Activated CD4-positive, alpha-beta T cell treated with anti-CD3 and anti-CD28 coated beads, Interleukin-2, amount 10 ng/mL, durations not matched to agents 7 days and 5 days (primary cell): Measurements from ENCODE around the gene GFI1B. TPM values are rescaled to one million over a fixed set of nuclear protein-coding genes. Genes with fewer than 3 reads are reported as not detected.
A peak's percentile ranks its signal among the peaks of the same experiment; 100 is the strongest.

Experiments used
- CTCF ChIA-PET: fragments of 350-600 bp; sonication (Branson Sonifier 250); formaldehyde crosslinking; loops from one replicate; lab custom pipeline; 2021; ENCODE audit warnings: antibody characterized with exemption; lab: Charles Lee
- POLR2A ChIA-PET: fragments of 350-600 bp; sonication (Branson Sonifier 250); formaldehyde crosslinking; loops from one replicate; lab custom pipeline; 2021; ENCODE audit warnings: antibody characterized with exemption; lab: Charles Lee
- DNase-seq: peaks from one replicate; pipeline ENCODE4 v3.0.0-alpha.2; 2020
- H3K27ac Mint-ChIP-seq: one replicate; pipeline ENCODE4 v1.8.0; 2021; ENCODE audit warnings: mild to moderate bottlenecking, moderate library complexity, mixed read lengths
- H3K27me3 Mint-ChIP-seq: one replicate; pipeline ENCODE4 v1.8.0; 2021; ENCODE audit warnings: mixed read lengths
- H3K36me3 Mint-ChIP-seq: one replicate; pipeline ENCODE4 v1.8.0; 2021; ENCODE audit warnings: low read depth, mixed read lengths
- H3K4me1 Mint-ChIP-seq: one replicate; pipeline ENCODE4 v1.8.0; 2021; ENCODE audit warnings: mixed read lengths
- H3K4me3 Mint-ChIP-seq: one replicate; pipeline ENCODE4 v1.8.0; 2021; ENCODE audit warnings: mild to moderate bottlenecking, moderate library complexity, mixed read lengths
- H3K9me3 Mint-ChIP-seq: one replicate; pipeline ENCODE4 v1.8.0; 2021; ENCODE audit warnings: mixed read lengths
- total RNA-seq, 2 experiments: library from RNA; stranded (reverse); gene quantifications; one replicate each; pipeline ENCODE4 v1.2.3, GENCODE V29; 2021

GFI1B gene
- total RNA-seq: not detected

GRCh38 chr9:132978451-132979131 lies at the start of gene GFI1B:
Gene GFI1B, plus strand, starts transcription at chr9:132978694. Its CDS starts 7,985 bp downstream, at chr9:132986679.
- Mint-ChIP-seq H3K27ac (no peak within 1 kb of the TSS), H3K9me3 (no peaks in the 10 kb centered on the region), H3K27me3 (peaks cover 63% of the 10 kb centered on the region), H3K36me3 (no peaks in the 10 kb centered on the region), H3K4me3 (no peak within 1 kb of the TSS), H3K4me1 (peaks cover 6% of the 10 kb centered on the region)
- CTCF ChIA-PET: interaction anchor here (1.0 to 1.8 kb wide), 4 partner anchors 8 to 170 kb away, joined by 3 to 6 read pairs (median 4); no protein-coding TSS in a partner anchor
- POLR2A ChIA-PET: no interaction called here
- no peak for DNase-seq

- H3K27ac Mint-ChIP-seq: no peak overlapping the region
- DNase-seq: no peak
- H3K4me1 Mint-ChIP-seq: no peaks in the 10 kb centered on the region
- CTCF ChIA-PET: no interaction called here
- no peaks in the 10 kb centered on the region for H3K9me3 Mint-ChIP-seq
- POLR2A ChIA-PET: no interaction called here
- H3K36me3 Mint-ChIP-seq: peaks cover 26% of the 10 kb centered on the region
- no peak overlapping the region for H3K4me3 Mint-ChIP-seq
- H3K27me3 Mint-ChIP-seq: no peaks in the 10 kb centered on the region
Measured at GRCh38 chr9:132931178-132931735, 47.2 kb upstream of the GFI1B start.

- CTCF ChIA-PET: interaction anchor here (0.7 to 1.8 kb wide), 3 partner anchors 8 to 87 kb away, joined by 3 to 5 read pairs (median 3); no protein-coding TSS in a partner anchor
- POLR2A ChIA-PET: no interaction called here
- no peak for DNase-seq
- no peak overlapping the region for H3K4me3 Mint-ChIP-seq
- H3K9me3 Mint-ChIP-seq: no peaks in the 10 kb centered on the region
- no peaks in the 10 kb centered on the region for H3K27me3 Mint-ChIP-seq
- no peak overlapping the region for H3K27ac Mint-ChIP-seq
- no peaks in the 10 kb centered on the region for H3K4me1 Mint-ChIP-seq
- peaks cover 10% of the 10 kb centered on the region for H3K36me3 Mint-ChIP-seq
Measured at GRCh38 chr9:132935026-132935425, 43.5 kb upstream of the GFI1B start.

GRCh38 chr9:132937463-132937901 lies 41.0 kb upstream of the GFI1B start:
- ChIA-PET CTCF (no interaction called here), POLR2A (no interaction called here)
- no peak overlapping the region for H3K27ac Mint-ChIP-seq
- peaks cover 7% of the 10 kb centered on the region for H3K4me1 Mint-ChIP-seq
- H3K27me3 Mint-ChIP-seq: no peaks in the 10 kb centered on the region
- no peaks in the 10 kb centered on the region for H3K9me3 Mint-ChIP-seq
- DNase-seq: no peak
- H3K36me3 Mint-ChIP-seq: peaks cover 2% of the 10 kb centered on the region
- no peak overlapping the region for H3K4me3 Mint-ChIP-seq

- Mint-ChIP-seq H3K9me3 (no peaks in the 10 kb centered on the region), H3K27me3 (no peaks in the 10 kb centered on the region), H3K4me1 (peaks cover 20% of the 10 kb centered on the region), H3K36me3 (no peaks in the 10 kb centered on the region), H3K27ac (no peak overlapping the region), H3K4me3 (no peak overlapping the region)
- CTCF ChIA-PET: interaction anchor here (0.6 kb wide), 1 partner anchor 1207 kb away, joined by 3 read pairs; no protein-coding TSS in a partner anchor
- POLR2A ChIA-PET: no interaction called here
- DNase-seq: no peak
Measured at GRCh38 chr9:132939169-132939568, 39.3 kb upstream of the GFI1B start.

GRCh38 chr9:132942541-132943182 lies 35.8 kb upstream of the GFI1B start:
- Mint-ChIP-seq H3K27me3 (no peaks in the 10 kb centered on the region), H3K9me3 (no peaks in the 10 kb centered on the region), H3K36me3 (no peaks in the 10 kb centered on the region), H3K4me1 (peaks cover 33% of the 10 kb centered on the region), H3K27ac (no peak overlapping the region), H3K4me3 (peak overlapping the region; percentile 85)
- POLR2A ChIA-PET: no interaction called here
- CTCF ChIA-PET: interaction anchor here (1.5 kb wide), 1 partner anchor 8 kb away, joined by 3 read pairs; no protein-coding TSS in a partner anchor
- DNase-seq: no peak

GRCh38 chr9:132943651-132944293 lies 34.7 kb upstream of the GFI1B start:
- peak; percentile 10 for DNase-seq
- H3K4me1 Mint-ChIP-seq: peaks cover 33% of the 10 kb centered on the region
- H3K27ac Mint-ChIP-seq: peak overlapping the region; percentile 90
- POLR2A ChIA-PET: interaction anchor here (0.7 kb wide), 1 partner anchor 48 kb away, joined by 3 read pairs; no protein-coding TSS in a partner anchor
- no peaks in the 10 kb centered on the region for H3K27me3 Mint-ChIP-seq
- CTCF ChIA-PET: interaction anchor here (1.5 kb wide), 1 partner anchor 9 kb away, joined by 3 read pairs; no protein-coding TSS in a partner anchor
- H3K4me3 Mint-ChIP-seq: peak overlapping the region; percentile 85
- no peaks in the 10 kb centered on the region for H3K36me3 Mint-ChIP-seq
- no peaks in the 10 kb centered on the region for H3K9me3 Mint-ChIP-seq

GRCh38 chr9:132944294-132945185 lies 34.0 kb upstream of the GFI1B start, which contains the start of gene TSC1:
Gene TSC1, minus strand, starts transcription at chr9:132944616. Its CDS starts 15,744 bp downstream, at chr9:132928872.
- H3K36me3 Mint-ChIP-seq: no peaks in the 10 kb centered on the region
- peak; percentile 96 for DNase-seq
- POLR2A ChIA-PET: interaction anchor here (0.7 kb wide), 1 partner anchor 49 kb away, joined by 3 read pairs; no protein-coding TSS in a partner anchor
- no peaks in the 10 kb centered on the region for H3K27me3 Mint-ChIP-seq
- CTCF ChIA-PET: interaction anchor here (0.6 to 1.5 kb wide), 2 partner anchors 10 to 172 kb away, joined by 3 read pairs; no protein-coding TSS in a partner anchor
- H3K9me3 Mint-ChIP-seq: no peaks in the 10 kb centered on the region
- peak within 1 kb of the TSS; percentile 99 for H3K27ac Mint-ChIP-seq
- H3K4me3 Mint-ChIP-seq: peak within 1 kb of the TSS; percentile 85
- H3K4me1 Mint-ChIP-seq: peaks cover 33% of the 10 kb centered on the region

- POLR2A ChIA-PET: no interaction called here
- no peaks in the 10 kb centered on the region for H3K9me3 Mint-ChIP-seq
- H3K4me3 Mint-ChIP-seq: peak overlapping the region; percentile 85
- no peak for DNase-seq
- peaks cover 33% of the 10 kb centered on the region for H3K4me1 Mint-ChIP-seq
- peak overlapping the region; percentile 99 for H3K27ac Mint-ChIP-seq
- CTCF ChIA-PET: no interaction called here
- no peaks in the 10 kb centered on the region for H3K27me3 Mint-ChIP-seq
- H3K36me3 Mint-ChIP-seq: no peaks in the 10 kb centered on the region
Measured at GRCh38 chr9:132945186-132946130, 33.0 kb upstream of the GFI1B start.

- CTCF ChIA-PET: interaction anchor here (0.6 to 0.9 kb wide), 2 partner anchors 20 to 123 kb away, joined by 3 read pairs; no protein-coding TSS in a partner anchor
- no peaks in the 10 kb centered on the region for H3K36me3 Mint-ChIP-seq
- H3K9me3 Mint-ChIP-seq: no peaks in the 10 kb centered on the region
- H3K27ac Mint-ChIP-seq: no peak overlapping the region
- peaks cover 33% of the 10 kb centered on the region for H3K4me1 Mint-ChIP-seq
- DNase-seq: no peak
- POLR2A ChIA-PET: no interaction called here
- no peaks in the 10 kb centered on the region for H3K27me3 Mint-ChIP-seq
- H3K4me3 Mint-ChIP-seq: no peak overlapping the region
Measured at GRCh38 chr9:132946211-132946610, 32.3 kb upstream of the GFI1B start.
